ENCODE measurements around the gene MFN2.

MFN2 gene

GRCh38 chr1:11989669-11990068 is 9.4 kb downstream of the MFN2 start:
- FAIRE-seq, result no peak
- no peak for DNase-seq (ENCODE audit: insufficient read length, low spot score)
- TF ChIP-seq POLR2A (IDR thresholded peaks at IDR 0.05; ENCODE audit: low read depth, low read length), result no peak
- no peak for TF ChIP-seq PAX5 (IDR thresholded peaks at IDR 0.05; ENCODE audit: insufficient read depth, low read length, severe bottlenecking)
- TF ChIP-seq POU2F2 (IDR thresholded peaks at IDR 0.05; ENCODE audit: low read depth, low read length), result no peak
- TF ChIP-seq SPI1 (IDR thresholded peaks at IDR 0.05; ENCODE audit: low read depth, low read length), result no peak
- TF ChIP-seq POLR2AphosphoS5 (IDR thresholded peaks at IDR 0.05; ENCODE audit: low read depth, low read length), result no peak
- no peak for TF ChIP-seq TAF1 (IDR thresholded peaks at IDR 0.05; ENCODE audit: low read depth, low read length)

- DNase-seq (ENCODE audit: insufficient read length, low spot score), result no peak
- TF ChIP-seq POU2F2 (IDR thresholded peaks at IDR 0.05; ENCODE audit: low read depth, low read length) (no peak), SPI1 (IDR thresholded peaks at IDR 0.05; ENCODE audit: low read depth, low read length) (no peak), POLR2A (IDR thresholded peaks at IDR 0.05; ENCODE audit: low read depth, low read length) (no peak)
- no peak for FAIRE-seq
These were observed 10.2 kb downstream of the MFN2 start for GRCh38 chr1:11990303-11991032.

- no peak for FAIRE-seq
- no peak for DNase-seq (ENCODE audit: insufficient read length, low spot score)
- no peak for TF ChIP-seq POLR2A (IDR thresholded peaks at IDR 0.05; ENCODE audit: low read depth, low read length)
- no peak for TF ChIP-seq POLR2AphosphoS5 (IDR thresholded peaks at IDR 0.05; ENCODE audit: low read depth, low read length)
- TF ChIP-seq PAX5 (IDR thresholded peaks at IDR 0.05; ENCODE audit: insufficient read depth, low read length, severe bottlenecking), result no peak
- TF ChIP-seq SPI1 (IDR thresholded peaks at IDR 0.05; ENCODE audit: low read depth, low read length), result no peak
- no peak for TF ChIP-seq TAF1 (IDR thresholded peaks at IDR 0.05; ENCODE audit: low read depth, low read length)
- TF ChIP-seq POU2F2 (IDR thresholded peaks at IDR 0.05; ENCODE audit: low read depth, low read length), result no peak
These were observed 11.9 kb downstream of the MFN2 start for GRCh38 chr1:11991969-11992676.

- DNase-seq (ENCODE audit: insufficient read length, low spot score) (no peak), FAIRE-seq (no peak)
- TF ChIP-seq TAF1 (IDR thresholded peaks at IDR 0.05; ENCODE audit: low read depth, low read length) (no peak), SPI1 (IDR thresholded peaks at IDR 0.05; ENCODE audit: low read depth, low read length) (no peak), POU2F2 (IDR thresholded peaks at IDR 0.05; ENCODE audit: low read depth, low read length) (no peak), PAX5 (IDR thresholded peaks at IDR 0.05; ENCODE audit: insufficient read depth, low read length, severe bottlenecking) (no peak), POLR2AphosphoS5 (IDR thresholded peaks at IDR 0.05; ENCODE audit: low read depth, low read length) (no peak), POLR2A (IDR thresholded peaks at IDR 0.05; ENCODE audit: low read depth, low read length) (no peak)
These were observed 17.0 kb downstream of the MFN2 start for GRCh38 chr1:11997081-11997850.

GRCh38 chr1:11998636-11999035 is 18.4 kb downstream of the MFN2 start:
- TF ChIP-seq POLR2AphosphoS5 (IDR thresholded peaks at IDR 0.05; ENCODE audit: low read depth, low read length) (no peak), POLR2A (IDR thresholded peaks at IDR 0.05; ENCODE audit: low read depth, low read length) (no peak), PAX5 (IDR thresholded peaks at IDR 0.05; ENCODE audit: insufficient read depth, low read length, severe bottlenecking) (no peak), SPI1 (IDR thresholded peaks at IDR 0.05; ENCODE audit: low read depth, low read length) (no peak), POU2F2 (IDR thresholded peaks at IDR 0.05; ENCODE audit: low read depth, low read length) (no peak), TAF1 (IDR thresholded peaks at IDR 0.05; ENCODE audit: low read depth, low read length) (no peak)
- FAIRE-seq, result no peak
- DNase-seq (ENCODE audit: insufficient read length, low spot score), result no peak

- FAIRE-seq (no peak), DNase-seq (ENCODE audit: insufficient read length, low spot score) (no peak)
- TF ChIP-seq POLR2AphosphoS5 (IDR thresholded peaks at IDR 0.05; ENCODE audit: low read depth, low read length), result no peak
- no peak for TF ChIP-seq TAF1 (IDR thresholded peaks at IDR 0.05; ENCODE audit: low read depth, low read length)
- TF ChIP-seq POLR2A (IDR thresholded peaks at IDR 0.05; ENCODE audit: low read depth, low read length), result no peak
- TF ChIP-seq POU2F2 (IDR thresholded peaks at IDR 0.05; ENCODE audit: low read depth, low read length), result no peak
These were observed 19.0 kb downstream of the MFN2 start for GRCh38 chr1:11999236-11999635.

GRCh38 chr1:12001249-12001917 is 21.1 kb downstream of the MFN2 start:
- peak; percentile 34 for DNase-seq (ENCODE audit: insufficient read length, low spot score)
- TF ChIP-seq POLR2A (IDR thresholded peaks at IDR 0.05; ENCODE audit: low read depth, low read length) (no peak), POLR2AphosphoS5 (IDR thresholded peaks at IDR 0.05; ENCODE audit: low read depth, low read length) (no peak), POU2F2 (IDR thresholded peaks at IDR 0.05; ENCODE audit: low read depth, low read length) (no peak), PAX5 (IDR thresholded peaks at IDR 0.05; ENCODE audit: insufficient read depth, low read length, severe bottlenecking) (no peak), TAF1 (IDR thresholded peaks at IDR 0.05; ENCODE audit: low read depth, low read length) (no peak)

GRCh38 chr1:12001996-12002493 is 21.8 kb downstream of the MFN2 start:
- no peak for FAIRE-seq
- no peak for DNase-seq (ENCODE audit: insufficient read length, low spot score)

More at GRCh38 chr1:12001249-12001917, 21.1 kb downstream of the MFN2 start:
- FAIRE-seq, result no peak

GRCh38 chr1:12003762-12004161 is 23.5 kb downstream of the MFN2 start:
- TF ChIP-seq POLR2A (IDR thresholded peaks at IDR 0.05; ENCODE audit: low read depth, low read length) (no peak), PAX5 (IDR thresholded peaks at IDR 0.05; ENCODE audit: insufficient read depth, low read length, severe bottlenecking) (no peak), TAF1 (IDR thresholded peaks at IDR 0.05; ENCODE audit: low read depth, low read length) (no peak), POLR2AphosphoS5 (IDR thresholded peaks at IDR 0.05; ENCODE audit: low read depth, low read length) (no peak), POU2F2 (IDR thresholded peaks at IDR 0.05; ENCODE audit: low read depth, low read length) (no peak), SPI1 (IDR thresholded peaks at IDR 0.05; ENCODE audit: low read depth, low read length) (no peak)
- no peak for FAIRE-seq

More at GRCh38 chr1:12001996-12002493, 21.8 kb downstream of the MFN2 start:
- no peak for TF ChIP-seq POU2F2 (IDR thresholded peaks at IDR 0.05; ENCODE audit: low read depth, low read length)

More at GRCh38 chr1:12003762-12004161, 23.5 kb downstream of the MFN2 start:
- DNase-seq (ENCODE audit: insufficient read length, low spot score), result no peak

Measured in GM12891 (cell line).